Measurements from ENCODE around the gene CAMK2A. TPM values are rescaled to one million over a fixed set of nuclear protein-coding genes. Genes with fewer than 3 reads are reported as not detected.
A peak's percentile ranks its signal among the peaks of the same experiment; 100 is the strongest.

CAMK2A gene
- total RNA-seq, 1 donor from 2014 or later, result 1.5 TPM

- ATAC-seq, result no peak
These were observed 105.6 kb downstream of the CAMK2A start for GRCh38 chr5:150184006-150184405.

GRCh38 chr5:150183436-150183835 lies 106.1 kb downstream of the CAMK2A start:
- no peak for TF ChIP-seq CTCF (IDR thresholded peaks at IDR 0.05)
- no peak overlapping the region for H3K4me3 ChIP-seq

More at GRCh38 chr5:150184006-150184405, 105.6 kb downstream of the CAMK2A start:
- TF ChIP-seq CTCF (IDR thresholded peaks at IDR 0.05), result no peak
- Histone ChIP-seq H3K27me3 (peaks cover 5% of the 10 kb centered on the region), H3K27ac (no peak overlapping the region), H3K4me3 (no peak overlapping the region), H3K36me3 (no peaks in the 10 kb centered on the region), H3K4me1 (peaks cover 18% of the 10 kb centered on the region), H3K9me3 (no peaks in the 10 kb centered on the region)
- intact Hi-C loops (cut with DNase I), result no loop called here
- DNase-seq, result no peak

GRCh38 chr5:150182774-150183173 lies 106.8 kb downstream of the CAMK2A start:
- ATAC-seq (no peak), DNase-seq (no peak)
- intact Hi-C loops (cut with DNase I), result no loop called here
- Histone ChIP-seq H3K4me3 (no peak overlapping the region), H3K27me3 (no peaks in the 10 kb centered on the region), H3K36me3 (no peaks in the 10 kb centered on the region), H3K4me1 (peaks cover 18% of the 10 kb centered on the region), H3K27ac (no peak overlapping the region), H3K9me3 (no peaks in the 10 kb centered on the region)
- no peak for TF ChIP-seq CTCF (IDR thresholded peaks at IDR 0.05)

More at GRCh38 chr5:150183436-150183835, 106.1 kb downstream of the CAMK2A start:
- ATAC-seq (no peak), DNase-seq (no peak)
- intact Hi-C loops (cut with DNase I), result no loop called here
- Histone ChIP-seq H3K4me1 (peaks cover 18% of the 10 kb centered on the region), H3K9me3 (no peaks in the 10 kb centered on the region), H3K27ac (no peak overlapping the region), H3K36me3 (no peaks in the 10 kb centered on the region), H3K27me3 (no peaks in the 10 kb centered on the region)

GRCh38 chr5:150181766-150182545 lies 107.6 kb downstream of the CAMK2A start:
- DNase-seq (no peak), ATAC-seq (no peak)
- Histone ChIP-seq H3K36me3 (no peaks in the 10 kb centered on the region), H3K9me3 (no peaks in the 10 kb centered on the region), H3K4me1 (peaks cover 18% of the 10 kb centered on the region), H3K4me3 (no peak overlapping the region), H3K27ac (peak overlapping the region; percentile 71), H3K27me3 (no peaks in the 10 kb centered on the region)
- intact Hi-C loops (cut with DNase I), result no loop called here
- no peak for TF ChIP-seq CTCF (IDR thresholded peaks at IDR 0.05)

- intact Hi-C loops (cut with DNase I), result no loop called here
- TF ChIP-seq CTCF (IDR thresholded peaks at IDR 0.05), result no peak
- Histone ChIP-seq H3K27ac (peak overlapping the region; percentile 71), H3K36me3 (no peaks in the 10 kb centered on the region), H3K4me1 (peaks cover 18% of the 10 kb centered on the region), H3K27me3 (no peaks in the 10 kb centered on the region), H3K4me3 (no peak overlapping the region), H3K9me3 (no peaks in the 10 kb centered on the region)
- ATAC-seq (peak; percentile 4), DNase-seq (no peak)
These were observed 108.5 kb downstream of the CAMK2A start for GRCh38 chr5:150181027-150181426.
